CD1c-positive myeloid dendritic cell (primary cell): ENCODE results near the gene CNNM3.

Source experiments
- DNase-seq: peaks from one replicate; pipeline ENCODE4 v3.0.0-alpha.2; 2016; ENCODE audit errors: extremely low spot score

The CNNM3 gene

GRCh38 chr2:96877042-96877451 is 61.0 kb downstream of the CNNM3 start:
- no peak for DNase-seq

- DNase-seq = no peak
Measured at GRCh38 chr2:96877631-96878092, 61.6 kb downstream of the CNNM3 start.

GRCh38 chr2:96878171-96878570 is 62.1 kb downstream of the CNNM3 start:
- DNase-seq = no peak

- no peak for DNase-seq
Measured at GRCh38 chr2:96878796-96879544, 62.9 kb downstream of the CNNM3 start.

DNA sequence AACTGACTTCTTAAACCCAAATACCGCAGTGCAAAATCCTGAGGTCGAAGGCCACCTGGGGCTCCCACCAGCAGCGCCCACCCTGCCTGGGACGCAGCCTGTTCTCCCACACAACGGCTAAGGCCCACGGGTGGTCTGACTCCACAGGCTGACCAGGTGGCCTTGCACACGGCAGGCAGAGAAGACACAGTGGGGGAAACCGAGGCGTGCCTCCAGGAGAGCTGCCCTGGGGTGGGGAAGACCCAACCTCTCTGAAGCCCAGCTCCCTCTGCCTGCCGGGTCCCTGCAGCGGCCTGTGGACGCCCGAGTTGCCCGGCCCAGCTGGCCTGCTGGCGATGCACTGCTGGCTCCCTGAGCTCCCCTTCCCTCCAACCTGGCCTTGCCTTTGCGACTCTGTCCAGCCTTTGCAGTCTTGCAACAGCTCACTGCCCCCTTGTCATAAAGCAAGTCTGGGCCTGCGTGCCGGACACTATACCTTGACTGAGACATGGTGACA is 63.5 kb downstream of the CNNM3 start:
- DNase-seq = no peak

DNA sequence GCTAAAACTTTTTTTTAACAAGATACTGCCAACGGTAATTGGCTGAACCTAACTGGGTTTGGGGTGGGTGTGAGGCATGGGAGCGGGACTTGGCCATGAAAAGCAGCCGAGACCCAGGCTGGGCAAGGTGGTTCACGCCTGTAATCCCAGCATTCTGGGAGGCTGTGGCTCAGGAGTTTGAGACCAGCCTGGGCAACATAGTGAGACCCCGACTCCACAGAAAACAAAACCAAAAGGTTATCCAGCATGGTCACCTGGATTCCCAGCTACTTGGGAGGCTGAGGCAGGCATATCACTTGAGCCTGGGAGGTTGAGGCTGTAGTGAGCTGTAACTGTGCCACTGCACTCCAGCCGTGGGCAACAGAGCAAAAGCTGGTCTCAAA is 64.8 kb downstream of the CNNM3 start:
- DNase-seq = no peak

GRCh38 chr2:96881349-96882195 is 65.5 kb downstream of the CNNM3 start:
- no peak for DNase-seq

DNA sequence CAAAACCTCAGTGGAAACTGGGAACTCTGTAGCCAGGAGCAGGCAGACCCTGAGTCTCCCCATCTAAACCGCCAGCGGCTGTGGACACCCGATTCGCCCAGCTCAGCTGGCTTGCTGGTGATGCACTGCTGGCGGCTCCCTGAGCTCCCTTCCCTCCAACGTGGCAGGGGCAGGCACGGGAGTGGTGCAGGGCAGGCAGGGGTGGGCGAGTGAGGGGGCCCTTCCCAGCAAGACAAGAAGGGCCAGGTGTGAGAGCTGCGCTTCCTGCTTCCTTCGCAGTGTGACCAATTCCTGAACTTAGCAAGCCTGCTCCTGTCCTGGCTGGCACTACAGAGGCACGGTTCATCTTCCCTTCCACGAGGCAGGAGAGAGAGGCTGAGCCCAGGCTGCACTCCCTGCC is 66.2 kb downstream of the CNNM3 start:
- DNase-seq = no peak

DNA sequence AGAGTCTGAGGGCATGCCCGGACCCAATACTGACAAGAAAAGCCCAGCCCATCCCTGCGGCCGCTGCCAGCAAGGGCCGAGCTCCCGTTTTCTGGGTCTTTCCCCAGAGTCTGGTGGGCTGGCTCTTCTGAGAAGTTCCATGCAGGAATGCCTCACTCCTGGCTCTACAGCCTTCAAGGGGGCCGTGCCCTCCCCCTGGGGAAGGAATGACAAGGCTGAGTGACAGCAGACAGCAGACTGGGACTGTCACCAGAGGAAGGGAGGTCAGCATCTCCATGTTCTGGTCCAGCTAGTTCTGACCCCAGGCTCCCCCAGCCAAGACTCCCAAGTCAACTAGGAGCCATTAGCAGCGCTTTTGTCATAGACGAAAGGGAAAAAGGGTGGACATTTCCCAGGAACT is 66.8 kb downstream of the CNNM3 start:
- DNase-seq = no peak

DNA sequence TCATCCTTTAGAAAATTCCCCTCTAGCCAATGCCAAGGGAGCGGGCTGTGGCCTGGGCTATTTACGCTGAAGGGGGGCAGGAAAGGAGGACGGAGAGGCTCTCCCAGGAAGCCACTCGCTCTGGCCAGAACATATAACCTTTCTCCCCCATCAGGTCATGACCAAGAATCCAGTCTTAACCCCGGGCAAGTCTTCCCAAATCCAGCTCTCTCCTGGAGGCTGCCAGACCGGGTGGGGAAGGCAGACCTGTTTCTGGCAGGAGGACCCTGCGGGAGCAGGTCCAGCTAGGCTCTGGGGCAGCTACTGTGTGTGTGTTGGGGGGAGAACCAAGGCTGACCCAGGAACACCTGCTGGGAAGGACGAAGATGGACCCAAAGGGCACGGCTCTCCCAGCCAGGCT is 67.2 kb downstream of the CNNM3 start:
- no peak for DNase-seq
